ENCODE data around the gene CWC15.

GRCh38 chr11:94941131-94941530, 32.2 kb downstream of the CWC15 start:
- TF ChIP-seq, protein P1, sequence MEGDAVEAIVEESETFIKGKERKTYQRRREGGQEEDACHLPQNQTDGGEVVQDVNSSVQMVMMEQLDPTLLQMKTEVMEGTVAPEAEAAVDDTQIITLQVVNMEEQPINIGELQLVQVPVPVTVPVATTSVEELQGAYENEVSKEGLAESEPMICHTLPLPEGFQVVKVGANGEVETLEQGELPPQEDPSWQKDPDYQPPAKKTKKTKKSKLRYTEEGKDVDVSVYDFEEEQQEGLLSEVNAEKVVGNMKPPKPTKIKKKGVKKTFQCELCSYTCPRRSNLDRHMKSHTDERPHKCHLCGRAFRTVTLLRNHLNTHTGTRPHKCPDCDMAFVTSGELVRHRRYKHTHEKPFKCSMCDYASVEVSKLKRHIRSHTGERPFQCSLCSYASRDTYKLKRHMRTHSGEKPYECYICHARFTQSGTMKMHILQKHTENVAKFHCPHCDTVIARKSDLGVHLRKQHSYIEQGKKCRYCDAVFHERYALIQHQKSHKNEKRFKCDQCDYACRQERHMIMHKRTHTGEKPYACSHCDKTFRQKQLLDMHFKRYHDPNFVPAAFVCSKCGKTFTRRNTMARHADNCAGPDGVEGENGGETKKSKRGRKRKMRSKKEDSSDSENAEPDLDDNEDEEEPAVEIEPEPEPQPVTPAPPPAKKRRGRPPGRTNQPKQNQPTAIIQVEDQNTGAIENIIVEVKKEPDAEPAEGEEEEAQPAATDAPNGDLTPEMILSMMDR (IDR thresholded peaks at IDR 0.05) = no peak
- no peak for TF ChIP-seq POLR2A (IDR thresholded peaks at IDR 0.05)

Data from gastroesophageal sphincter (tissue), 3 donors.